ENCODE measurements around the gene SCAF4.
"Not testable (repeated sequence)": the region's sequence is repeated elsewhere in the genome, so short reads cannot be mapped to it uniquely, and the experiment has no call there.

Gene SCAF4

DNA sequence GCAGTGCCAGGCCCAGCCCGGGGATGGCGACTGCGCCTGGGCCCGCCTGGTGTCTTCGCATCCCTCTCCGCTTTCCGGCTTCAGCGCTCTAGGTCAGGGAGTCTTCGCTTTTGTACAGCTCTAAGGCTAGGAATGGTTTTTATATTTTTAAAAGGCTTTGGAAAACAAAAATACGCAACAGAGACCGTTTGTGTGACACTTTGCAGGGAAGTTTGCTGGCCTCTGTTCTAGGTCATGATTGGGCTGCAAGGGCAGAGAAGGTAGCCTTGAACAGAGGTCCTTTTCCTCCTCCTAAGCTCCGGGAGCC, 71.7 kb downstream of the SCAF4 start:
- Mint-ChIP-seq H3K27ac (peak overlapping the region; percentile 91), H3K4me1 (ENCODE audit: low read depth) (peaks cover 69% of the 10 kb centered on the region), H3K9me3 (ENCODE audit: low read depth) (peaks cover 3% of the 10 kb centered on the region), H3K4me3 (peak overlapping the region; percentile 94), H3K27me3 (no peaks in the 10 kb centered on the region), H3K36me3 (peaks cover 8% of the 10 kb centered on the region)

DNA sequence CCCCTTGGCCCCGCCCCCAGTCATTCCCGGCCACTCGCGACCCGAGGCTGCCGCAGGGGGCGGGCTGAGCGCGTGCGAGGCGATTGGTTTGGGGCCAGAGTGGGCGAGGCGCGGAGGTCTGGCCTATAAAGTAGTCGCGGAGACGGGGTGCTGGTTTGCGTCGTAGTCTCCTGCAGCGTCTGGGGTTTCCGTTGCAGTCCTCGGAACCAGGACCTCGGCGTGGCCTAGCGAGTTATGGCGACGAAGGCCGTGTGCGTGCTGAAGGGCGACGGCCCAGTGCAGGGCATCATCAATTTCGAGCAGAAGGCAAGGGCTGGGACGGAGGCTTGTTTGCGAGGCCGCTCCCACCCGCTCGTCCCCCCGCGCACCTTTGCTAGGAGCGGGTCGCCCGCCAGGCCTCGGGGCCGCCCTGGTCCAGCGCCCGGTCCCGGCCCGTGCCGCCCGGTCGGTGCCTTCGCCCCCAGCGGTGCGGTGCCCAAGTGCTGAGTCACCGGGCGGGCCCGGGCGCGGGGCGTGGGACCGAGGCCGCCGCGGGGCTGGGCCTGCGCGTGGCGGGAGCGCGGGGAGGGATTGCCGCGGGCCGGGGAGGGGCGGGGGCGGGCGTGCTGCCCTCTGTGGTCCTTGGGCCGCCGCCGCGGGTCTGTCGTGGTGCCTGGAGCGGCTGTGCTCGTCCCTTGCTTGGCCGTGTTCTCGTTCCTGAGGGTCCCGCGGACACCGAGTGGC, 72.2 kb downstream of the SCAF4 start, which contains the start of gene SOD1:
SOD1 (plus strand) TSS at position 158 of the 723 bp plus-strand sequence; CDS start at position 235, 77 bp downstream.
- Mint-ChIP-seq H3K27me3 (no peaks in the 10 kb centered on the region), H3K4me3 (peak within 1 kb of the TSS; percentile 94), H3K27ac (peak within 1 kb of the TSS; percentile 99), H3K9me3 (ENCODE audit: low read depth) (peaks cover 3% of the 10 kb centered on the region), H3K36me3 (peaks cover 8% of the 10 kb centered on the region), H3K4me1 (ENCODE audit: low read depth) (peaks cover 71% of the 10 kb centered on the region)

GRCh38 chr21:31659286-31659535, 72.7 kb downstream of the SCAF4 start:
- peaks cover 3% of the 10 kb centered on the region for H3K9me3 Mint-ChIP-seq (ENCODE audit: low read depth)
- H3K36me3 Mint-ChIP-seq: peaks cover 5% of the 10 kb centered on the region
- peak overlapping the region; percentile 99 for H3K27ac Mint-ChIP-seq
- H3K27me3 Mint-ChIP-seq: no peaks in the 10 kb centered on the region
- H3K4me3 Mint-ChIP-seq: peak overlapping the region; percentile 93
- H3K4me1 Mint-ChIP-seq (ENCODE audit: low read depth): peaks cover 69% of the 10 kb centered on the region

DNA sequence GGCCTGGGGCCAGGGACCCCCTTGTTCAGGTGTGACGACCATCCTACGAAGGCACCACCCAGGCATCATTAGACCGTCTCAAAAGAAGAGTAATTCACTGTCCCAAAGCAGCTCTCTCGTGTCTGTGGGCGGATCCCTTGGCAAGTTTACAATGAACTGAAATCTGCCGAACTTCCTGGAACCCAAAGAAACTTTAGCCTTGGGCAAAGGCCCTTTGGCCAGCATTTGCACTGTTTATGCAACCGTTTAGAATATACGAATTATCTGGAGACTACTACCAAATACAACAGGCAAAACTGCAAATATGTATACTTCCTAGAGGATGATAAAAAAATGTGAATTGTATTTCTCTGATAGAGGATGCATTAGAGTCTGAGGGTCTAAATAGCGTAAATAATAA, 73.9 kb downstream of the SCAF4 start:
- no peak overlapping the region for H3K4me3 Mint-ChIP-seq
- peaks cover 3% of the 10 kb centered on the region for H3K9me3 Mint-ChIP-seq (ENCODE audit: low read depth)
- H3K4me1 Mint-ChIP-seq (ENCODE audit: low read depth): peaks cover 57% of the 10 kb centered on the region
- H3K36me3 Mint-ChIP-seq: peaks cover 3% of the 10 kb centered on the region
- no peak overlapping the region for H3K27ac Mint-ChIP-seq
- H3K27me3 Mint-ChIP-seq: no peaks in the 10 kb centered on the region

- Mint-ChIP-seq H3K4me3 (peak overlapping the region; percentile 31), H3K9me3 (ENCODE audit: low read depth) (peaks cover 3% of the 10 kb centered on the region), H3K4me1 (ENCODE audit: low read depth) (peaks cover 41% of the 10 kb centered on the region), H3K27me3 (no peaks in the 10 kb centered on the region), H3K36me3 (no peaks in the 10 kb centered on the region), H3K27ac (peak overlapping the region; percentile 81)
These were observed 75.5 kb downstream of the SCAF4 start for GRCh38 chr21:31656199-31657095.

- peaks cover 29% of the 10 kb centered on the region for H3K4me1 Mint-ChIP-seq (ENCODE audit: low read depth)
- not testable (repeated sequence) for H3K27me3 Mint-ChIP-seq; H3K36me3 Mint-ChIP-seq; H3K9me3 Mint-ChIP-seq (ENCODE audit: low read depth)
- H3K27ac Mint-ChIP-seq: peak overlapping the region; percentile 61
- peak overlapping the region; percentile 86 for H3K4me3 Mint-ChIP-seq
These were observed 76.9 kb downstream of the SCAF4 start for GRCh38 chr21:31654821-31655580.

DNA sequence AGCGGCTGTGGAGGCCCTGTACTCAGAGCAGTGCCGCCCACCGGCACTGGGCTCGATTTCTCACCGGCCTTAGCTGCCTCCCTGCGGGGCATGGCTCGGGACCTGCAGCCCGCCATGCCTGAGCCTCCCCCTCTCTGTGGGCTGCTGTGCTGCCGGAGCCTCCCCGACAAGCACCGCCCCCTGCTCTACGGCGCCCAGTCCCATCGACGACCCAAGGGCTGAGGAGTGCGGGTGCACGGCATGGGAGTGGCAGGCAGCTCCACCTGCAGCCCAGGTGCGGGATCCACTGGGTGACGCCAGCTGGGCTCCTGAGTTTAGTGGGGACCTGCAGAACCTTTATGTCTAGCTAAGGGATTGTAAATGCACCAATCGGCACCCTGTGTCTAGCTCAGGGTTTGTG, 77.6 kb downstream of the SCAF4 start:
- peaks cover 3% of the 10 kb centered on the region for H3K9me3 Mint-ChIP-seq (ENCODE audit: low read depth)
- H3K27me3 Mint-ChIP-seq: no peaks in the 10 kb centered on the region
- H3K27ac Mint-ChIP-seq: no peak overlapping the region
- peaks cover 8% of the 10 kb centered on the region for H3K36me3 Mint-ChIP-seq
- H3K4me1 Mint-ChIP-seq (ENCODE audit: low read depth): peaks cover 29% of the 10 kb centered on the region
- H3K4me3 Mint-ChIP-seq: peak overlapping the region; percentile 86

DNA sequence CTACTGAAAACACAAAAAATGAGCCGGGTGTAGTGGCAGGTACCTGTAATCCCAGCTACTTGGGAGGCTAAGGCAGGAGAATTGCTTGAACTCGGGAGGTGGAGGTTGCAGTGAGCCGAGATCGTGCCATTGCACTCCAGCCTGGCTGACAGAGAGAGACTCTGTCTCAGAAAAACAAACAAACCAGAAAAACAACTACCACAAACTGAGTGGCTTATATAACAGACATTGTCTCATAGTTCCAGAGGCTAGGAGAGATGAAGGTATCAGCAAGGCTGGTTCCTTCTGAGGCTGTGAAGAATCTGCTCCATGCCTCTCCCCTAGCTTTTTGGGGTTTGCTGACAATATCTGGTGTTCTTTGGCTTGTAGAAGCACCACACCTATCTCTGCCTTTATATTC, 80.4 kb downstream of the SCAF4 start:
- H3K9me3 Mint-ChIP-seq (ENCODE audit: low read depth); H3K27ac Mint-ChIP-seq; H3K27me3 Mint-ChIP-seq; H3K36me3 Mint-ChIP-seq; H3K4me3 Mint-ChIP-seq: not testable (repeated sequence)
- peaks cover 19% of the 10 kb centered on the region for H3K4me1 Mint-ChIP-seq (ENCODE audit: low read depth)

GRCh38 chr21:31650930-31651329, 81.0 kb downstream of the SCAF4 start:
- Mint-ChIP-seq H3K4me1 (ENCODE audit: low read depth) (peaks cover 14% of the 10 kb centered on the region), H3K27ac (no peak overlapping the region), H3K9me3 (ENCODE audit: low read depth) (no peaks in the 10 kb centered on the region), H3K27me3 (no peaks in the 10 kb centered on the region), H3K36me3 (peaks cover 8% of the 10 kb centered on the region), H3K4me3 (no peak overlapping the region)

DNA sequence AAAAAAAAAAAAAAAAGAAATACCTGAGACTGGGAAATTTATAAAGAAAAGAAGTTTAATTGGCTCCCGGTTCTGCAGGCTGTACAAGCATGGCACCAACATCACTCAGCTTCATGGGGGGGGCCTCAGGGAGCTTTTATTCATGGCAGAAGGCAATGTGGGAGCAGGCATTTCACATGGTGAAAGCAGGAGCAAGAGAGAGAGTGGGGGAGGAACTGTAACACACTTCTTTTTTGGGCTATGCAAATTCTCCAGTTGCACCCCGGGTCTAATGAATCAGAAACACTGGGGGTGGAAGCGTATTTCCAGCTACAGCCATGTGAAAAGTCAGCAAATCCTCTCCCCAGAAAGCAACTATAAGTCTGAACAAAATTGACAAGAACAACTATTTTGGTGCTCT, 84.3 kb downstream of the SCAF4 start:
- Mint-ChIP-seq H3K36me3 (peaks cover 8% of the 10 kb centered on the region), H3K27me3 (no peaks in the 10 kb centered on the region), H3K9me3 (ENCODE audit: low read depth) (no peaks in the 10 kb centered on the region), H3K27ac (no peak overlapping the region), H3K4me1 (ENCODE audit: low read depth) (no peaks in the 10 kb centered on the region), H3K4me3 (no peak overlapping the region)

DNA sequence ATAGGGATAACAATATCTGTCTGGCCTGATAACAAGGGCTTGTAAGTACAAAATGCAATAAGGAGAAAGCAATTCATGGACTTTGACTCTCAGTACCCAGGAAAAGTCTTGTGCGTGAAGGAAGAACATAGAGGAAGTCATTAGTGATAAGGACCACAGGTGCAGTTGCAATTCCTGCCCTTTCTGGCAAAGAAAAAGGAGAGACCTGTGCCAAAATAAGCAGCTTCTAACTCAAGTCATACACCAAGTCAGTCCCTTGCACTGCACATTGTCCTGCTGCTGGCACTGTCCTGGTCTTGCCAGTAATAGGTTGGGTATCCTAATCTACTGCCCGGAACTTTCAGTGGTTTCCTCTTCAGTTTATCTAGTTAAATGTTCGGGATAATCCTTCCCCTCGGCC, 87.3 kb downstream of the SCAF4 start:
- Mint-ChIP-seq H3K27ac (peak overlapping the region; percentile 28), H3K9me3 (ENCODE audit: low read depth) (no peaks in the 10 kb centered on the region), H3K4me3 (no peak overlapping the region), H3K27me3 (no peaks in the 10 kb centered on the region), H3K4me1 (ENCODE audit: low read depth) (no peaks in the 10 kb centered on the region), H3K36me3 (peaks cover 3% of the 10 kb centered on the region)

DNA sequence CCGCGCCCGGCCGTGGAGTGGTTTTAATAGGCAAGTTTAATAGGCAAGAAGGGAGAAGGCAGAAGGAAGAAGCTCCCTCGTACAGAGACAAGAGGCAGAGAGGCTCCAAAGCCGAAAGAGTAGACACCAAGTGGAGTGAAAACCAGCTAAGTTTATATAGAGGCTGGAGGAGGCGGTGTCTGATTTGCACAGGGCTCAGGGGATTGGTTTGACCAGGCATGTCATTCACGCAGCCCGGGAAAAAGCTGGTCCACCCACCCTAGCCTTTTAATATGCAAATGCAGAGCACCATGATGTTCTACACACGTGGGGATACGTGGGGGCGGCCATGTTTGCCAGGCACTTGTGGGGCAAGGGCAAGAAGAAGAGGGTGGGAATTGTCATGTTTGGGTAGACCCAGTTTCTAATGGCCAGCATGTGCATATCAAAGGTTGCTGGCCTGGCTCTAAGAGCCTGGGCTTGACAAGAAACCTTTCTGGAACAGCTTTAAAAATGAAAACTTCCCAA, 90.4 kb downstream of the SCAF4 start:
- H3K36me3 Mint-ChIP-seq: peaks cover 6% of the 10 kb centered on the region
- no peaks in the 10 kb centered on the region for H3K4me1 Mint-ChIP-seq (ENCODE audit: low read depth)
- H3K4me3 Mint-ChIP-seq: no peak overlapping the region
- H3K27ac Mint-ChIP-seq: no peak overlapping the region
- H3K9me3 Mint-ChIP-seq (ENCODE audit: low read depth): peaks cover 3% of the 10 kb centered on the region
- no peaks in the 10 kb centered on the region for H3K27me3 Mint-ChIP-seq

DNA sequence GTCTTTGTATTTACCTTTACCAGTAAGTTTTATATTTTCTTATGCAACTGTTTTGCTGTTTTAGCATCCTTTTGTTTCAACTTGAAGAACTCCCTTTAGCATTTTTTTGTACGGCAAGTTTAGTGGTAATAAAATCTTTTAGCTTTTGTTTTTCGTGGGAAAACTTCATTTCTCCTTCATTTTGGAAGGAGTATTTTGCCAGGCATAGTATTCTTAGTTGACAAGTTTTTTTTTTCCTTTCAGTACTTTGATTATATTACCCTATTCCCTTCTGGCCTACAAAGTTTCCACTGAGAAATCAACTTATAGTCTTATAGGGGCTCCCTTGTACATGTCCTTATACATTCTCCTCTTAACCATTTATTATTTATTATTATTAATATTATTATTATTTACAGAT, 95.0 kb downstream of the SCAF4 start:
- Mint-ChIP-seq H3K4me3 (no peak overlapping the region), H3K27me3 (no peaks in the 10 kb centered on the region), H3K4me1 (ENCODE audit: low read depth) (no peaks in the 10 kb centered on the region), H3K9me3 (ENCODE audit: low read depth) (peaks cover 5% of the 10 kb centered on the region), H3K27ac (no peak overlapping the region), H3K36me3 (peaks cover 6% of the 10 kb centered on the region)

- no peaks in the 10 kb centered on the region for H3K27me3 Mint-ChIP-seq
- no peak overlapping the region for H3K4me3 Mint-ChIP-seq
- H3K27ac Mint-ChIP-seq: no peak overlapping the region
- H3K4me1 Mint-ChIP-seq (ENCODE audit: low read depth): no peaks in the 10 kb centered on the region
- peaks cover 8% of the 10 kb centered on the region for H3K9me3 Mint-ChIP-seq (ENCODE audit: low read depth)
- peaks cover 4% of the 10 kb centered on the region for H3K36me3 Mint-ChIP-seq
These were observed 96.9 kb downstream of the SCAF4 start for GRCh38 chr21:31634993-31635392.

- H3K9me3 Mint-ChIP-seq (ENCODE audit: low read depth); H3K4me3 Mint-ChIP-seq; H3K27ac Mint-ChIP-seq; H3K36me3 Mint-ChIP-seq; H3K27me3 Mint-ChIP-seq; H3K4me1 Mint-ChIP-seq (ENCODE audit: low read depth): not testable (repeated sequence)
These were observed 100.0 kb downstream of the SCAF4 start for GRCh38 chr21:31631881-31632280.

All from activated naive CD8-positive, alpha-beta T cell (primary cell).